SU-DHL-6 (cell line): ENCODE measurements around the gene MIF4GD.

Experiments
- H2AFZ ChIP-seq: fragments of 200-600 bp; sonication (generic); 2 replicates; pipeline ENCODE4 v1.6.1; 2014; ENCODE audit warnings: low read depth, mild to moderate bottlenecking, moderate library complexity, mixed read lengths, antibody characterized with exemption, low read length; ENCODE audit not compliant: severe bottlenecking
- H3F3A ChIP-seq: fragments of 200-600 bp; shearing (Covaris generic); 2 replicates; pipeline ENCODE4 v1.6.0; 2016; ENCODE audit warnings: antibody characterized with exemption, mild to moderate bottlenecking; ENCODE audit not compliant: insufficient read depth
- H3K27ac ChIP-seq: fragments of 200-600 bp; sonication (generic); 2 replicates; pipeline ENCODE4 v1.5.1; 2016; ENCODE audit warnings: low read depth, mild to moderate bottlenecking, low read length, moderate library complexity, mixed read lengths
- H3K27me3 ChIP-seq: fragments of 200-600 bp; sonication (generic), shearing (Covaris generic); 2 replicates; pipeline ENCODE4 v1.6.0; 2014; ENCODE audit warnings: mild to moderate bottlenecking, low read length
- H3K36me3 ChIP-seq: fragments of 200-600 bp; sonication (generic); 2 replicates; pipeline ENCODE4 v1.6.1; 2014; ENCODE audit warnings: mild to moderate bottlenecking, low read length, mixed read lengths
- H3K4me2 ChIP-seq: fragments of 300-600, 200-600 bp; shearing (Covaris generic), sonication (generic); 2 replicates; pipeline ENCODE4 v1.6.0; 2014; ENCODE audit warnings: low read length, low read depth, mild to moderate bottlenecking; ENCODE audit not compliant: poor library complexity, severe bottlenecking
- H3K4me3 ChIP-seq: fragments of 200-600 bp; sonication (generic); 2 replicates; pipeline ENCODE4 v1.5.1; 2014; ENCODE audit warnings: antibody characterized with exemption, low read length, mild to moderate bottlenecking, mixed read lengths; ENCODE audit not compliant: insufficient read depth, poor library complexity, severe bottlenecking
- H3K79me2 ChIP-seq: fragments of 200-600 bp; sonication (generic); 2 replicates; pipeline ENCODE4 v1.6.1; 2014; ENCODE audit warnings: mild to moderate bottlenecking, low read length, moderate library complexity; ENCODE audit not compliant: insufficient read depth
- H3K9ac ChIP-seq: fragments of 200-600 bp; sonication (generic); 2 replicates; pipeline ENCODE4 v1.7.0; 2014; ENCODE audit warnings: mild to moderate bottlenecking, low read length
- H3K9me2 ChIP-seq: fragments of 200-600 bp; sonication (generic); replicated peaks from 2 replicates; pipeline ENCODE4 v1.6.1; 2014; ENCODE audit warnings: low read length; ENCODE audit not compliant: insufficient read depth
- H3K9me3 ChIP-seq: fragments of 200-600 bp; sonication (generic); 2 replicates; pipeline ENCODE4 v1.6.1; 2014; ENCODE audit warnings: low read length, mixed read lengths; ENCODE audit not compliant: insufficient read depth
- H4K20me1 ChIP-seq: fragments of 200-600 bp; sonication (generic); 2 replicates; pipeline ENCODE4 v1.6.1; 2014; ENCODE audit warnings: low read depth, mild to moderate bottlenecking, antibody characterized with exemption, low read length, moderate library complexity, mixed read lengths
- CTCF ChIP-seq: fragments of 200-600 bp; sonication (generic); IDR thresholded peaks from one replicate; pipeline ENCODE4 v1.5.1; 2017; ENCODE audit warnings: antibody characterized with exemption, mild to moderate bottlenecking, low read length, moderate library complexity; ENCODE audit not compliant: insufficient read depth, poor library complexity, severe bottlenecking
- EZH2phosphoT487 ChIP-seq: fragments of 200-600 bp; sonication (generic), shearing (Covaris generic); conservative IDR thresholded peaks from 2 replicates; pipeline ENCODE4 v1.6.1; 2018; ENCODE audit warnings: mild to moderate bottlenecking, antibody characterized with exemption, low read length, moderate library complexity, mixed read lengths

MIF4GD gene

GRCh38 chr17:75246404-75246803 lies 24.6 kb downstream of the MIF4GD start:
- Histone ChIP-seq H3K27me3 (no peaks in the 10 kb centered on the region), H3K27ac (no peak overlapping the region), H3K79me2 (peaks cover 38% of the 10 kb centered on the region), H3K4me2 (no peak overlapping the region), H3F3A (no peaks in the 10 kb centered on the region), H3K36me3 (no peaks in the 10 kb centered on the region), H3K9me3 (no peaks in the 10 kb centered on the region), H2AFZ (no peak overlapping the region), H3K9me2 (no peaks in the 10 kb centered on the region), H4K20me1 (0 out of 2 replicates have a peak, but pooled peaks cover 3% of the 10 kb centered on the region), H3K4me3 (no peak overlapping the region), H3K9ac (no peak overlapping the region)
- TF ChIP-seq CTCF (no peak), EZH2phosphoT487 (no peak)

- Histone ChIP-seq H3K79me2 (peaks cover 26% of the 10 kb centered on the region), H3K9me2 (no peaks in the 10 kb centered on the region), H3K27me3 (no peaks in the 10 kb centered on the region), H4K20me1 (no peaks in the 10 kb centered on the region), H3K9ac (no peak overlapping the region), H3K4me2 (no peak overlapping the region), H3K36me3 (no peaks in the 10 kb centered on the region), H3K27ac (no peak overlapping the region), H3F3A (no peaks in the 10 kb centered on the region), H2AFZ (no peak overlapping the region), H3K4me3 (no peak overlapping the region), H3K9me3 (no peaks in the 10 kb centered on the region)
- TF ChIP-seq CTCF = no peak
- no peak for TF ChIP-seq EZH2phosphoT487
Measured at GRCh38 chr17:75245011-75245410, 26.0 kb downstream of the MIF4GD start.

GRCh38 chr17:75244133-75244866 lies 26.7 kb downstream of the MIF4GD start:
- no peak overlapping the region for H3K27ac ChIP-seq

More at GRCh38 chr17:75244133-75244866, 26.7 kb downstream of the MIF4GD start:
- no peak overlapping the region for H3K4me3 ChIP-seq
- H2AFZ ChIP-seq = no peak overlapping the region
- no peak overlapping the region for H3K9ac ChIP-seq
- peaks cover 19% of the 10 kb centered on the region for H3K79me2 ChIP-seq
- no peaks in the 10 kb centered on the region for H4K20me1 ChIP-seq
- H3K27me3 ChIP-seq = no peaks in the 10 kb centered on the region
- no peaks in the 10 kb centered on the region for H3K9me3 ChIP-seq
- H3K4me2 ChIP-seq = no peak overlapping the region
- H3K9me2 ChIP-seq = no peaks in the 10 kb centered on the region
- no peak for TF ChIP-seq CTCF
- TF ChIP-seq EZH2phosphoT487 = no peak
- H3F3A ChIP-seq = no peaks in the 10 kb centered on the region
- H3K36me3 ChIP-seq = no peaks in the 10 kb centered on the region
